GM12874 (cell line): ENCODE measurements around the gene NEU2.

Source experiments
- TF ChIP-seq, protein P1 (sequence below): IDR thresholded peaks from 2 replicates; pipeline ENCODE4 v1.5.1; 2011; ENCODE audit warnings: low read depth, mild to moderate bottlenecking, control low read depth, low read length, moderate library complexity; ENCODE audit not compliant: insufficient read depth

NEU2 gene

GRCh38 chr2:233021771-233022170, 10.7 kb upstream of the NEU2 start:
- TF ChIP-seq, protein P1, sequence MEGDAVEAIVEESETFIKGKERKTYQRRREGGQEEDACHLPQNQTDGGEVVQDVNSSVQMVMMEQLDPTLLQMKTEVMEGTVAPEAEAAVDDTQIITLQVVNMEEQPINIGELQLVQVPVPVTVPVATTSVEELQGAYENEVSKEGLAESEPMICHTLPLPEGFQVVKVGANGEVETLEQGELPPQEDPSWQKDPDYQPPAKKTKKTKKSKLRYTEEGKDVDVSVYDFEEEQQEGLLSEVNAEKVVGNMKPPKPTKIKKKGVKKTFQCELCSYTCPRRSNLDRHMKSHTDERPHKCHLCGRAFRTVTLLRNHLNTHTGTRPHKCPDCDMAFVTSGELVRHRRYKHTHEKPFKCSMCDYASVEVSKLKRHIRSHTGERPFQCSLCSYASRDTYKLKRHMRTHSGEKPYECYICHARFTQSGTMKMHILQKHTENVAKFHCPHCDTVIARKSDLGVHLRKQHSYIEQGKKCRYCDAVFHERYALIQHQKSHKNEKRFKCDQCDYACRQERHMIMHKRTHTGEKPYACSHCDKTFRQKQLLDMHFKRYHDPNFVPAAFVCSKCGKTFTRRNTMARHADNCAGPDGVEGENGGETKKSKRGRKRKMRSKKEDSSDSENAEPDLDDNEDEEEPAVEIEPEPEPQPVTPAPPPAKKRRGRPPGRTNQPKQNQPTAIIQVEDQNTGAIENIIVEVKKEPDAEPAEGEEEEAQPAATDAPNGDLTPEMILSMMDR: no peak

- TF ChIP-seq, protein P1: no peak
These were observed 9.9 kb upstream of the NEU2 start for GRCh38 chr2:233022561-233022960.

DNA sequence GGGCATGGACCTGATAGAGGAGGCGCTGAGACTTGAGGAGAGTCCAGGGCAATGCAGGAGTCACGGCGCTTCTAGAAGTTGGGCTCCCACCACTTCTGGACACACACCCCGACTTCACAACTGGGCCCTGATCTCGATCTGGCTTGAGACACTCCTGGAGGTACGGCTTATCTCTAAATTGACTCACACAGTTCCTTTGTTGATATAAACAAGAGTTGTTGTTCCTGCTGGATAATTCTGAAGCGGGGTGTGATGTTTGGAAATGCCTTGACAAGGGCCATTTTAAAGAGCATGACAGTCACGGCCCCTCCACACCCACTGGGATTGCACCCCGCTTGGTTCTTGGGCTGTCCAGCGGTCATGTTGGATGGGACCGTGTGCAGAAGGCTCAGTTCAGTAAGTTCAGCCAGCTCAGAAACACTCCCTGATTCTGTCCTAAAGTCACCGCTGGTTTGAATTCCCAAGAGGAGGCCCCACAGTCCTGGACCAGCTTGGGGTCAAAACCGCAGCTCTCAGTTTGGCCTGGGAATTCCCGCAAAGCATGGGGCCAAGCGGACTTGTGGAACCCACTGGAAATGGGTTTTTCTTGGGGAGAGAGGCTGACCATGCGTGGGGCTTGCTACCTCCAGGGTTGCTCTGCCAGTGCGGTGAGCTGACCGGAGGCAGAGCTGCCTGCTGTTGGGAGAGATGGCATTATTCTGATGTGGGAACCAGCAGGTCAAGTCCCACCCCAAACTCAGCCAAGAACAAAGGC, 9.3 kb upstream of the NEU2 start:
- TF ChIP-seq, protein P1: no peak

- TF ChIP-seq, protein P1: no peak
These were observed 8.6 kb upstream of the NEU2 start for GRCh38 chr2:233023761-233024410.

- TF ChIP-seq, protein P1: no peak
These were observed 6.8 kb upstream of the NEU2 start for GRCh38 chr2:233025706-233026105.

- TF ChIP-seq, protein P1: no peak
These were observed 6.2 kb upstream of the NEU2 start for GRCh38 chr2:233026198-233026813.

DNA sequence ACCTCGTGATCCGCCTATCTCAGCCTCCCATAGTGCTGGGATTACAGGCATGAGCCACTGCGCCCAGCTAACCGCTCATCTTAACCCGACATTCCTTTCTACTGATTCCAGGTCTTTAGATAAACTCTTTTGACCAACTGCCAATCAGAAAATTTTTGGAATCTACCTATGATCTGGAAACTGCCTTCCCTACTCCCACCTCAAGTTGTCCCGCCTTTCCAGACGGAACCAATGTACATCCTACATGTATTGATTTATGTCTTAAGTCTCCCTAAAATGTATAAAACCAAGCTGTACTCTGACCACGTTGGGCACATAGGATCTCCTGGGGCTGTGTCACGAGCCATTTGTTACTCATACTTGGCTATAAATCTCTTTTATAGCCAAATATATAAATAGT, 3.2 kb upstream of the NEU2 start:
- TF ChIP-seq, protein P1: no peak
